Inflammatory macrophage (primary cell): ENCODE results near the gene PPP3CA.

Experiments used
- DNase-seq, 2 donors: peaks; one replicate each; pipeline ENCODE4 v3.0.0-alpha.2; 2020 to 2022
- total RNA-seq, 18 experiments: gene quantifications; one replicate each; lab custom pipeline; 2026; ENCODE audit warnings: mixed read lengths in 6 of 18, inconsistent platforms in 2 of 18; lab: John Stamatoyannopoulos, UW

PPP3CA gene
- total RNA-seq = 25.2 to 93.0 (median 56.0) reads per million in 18 experiments

DNA sequence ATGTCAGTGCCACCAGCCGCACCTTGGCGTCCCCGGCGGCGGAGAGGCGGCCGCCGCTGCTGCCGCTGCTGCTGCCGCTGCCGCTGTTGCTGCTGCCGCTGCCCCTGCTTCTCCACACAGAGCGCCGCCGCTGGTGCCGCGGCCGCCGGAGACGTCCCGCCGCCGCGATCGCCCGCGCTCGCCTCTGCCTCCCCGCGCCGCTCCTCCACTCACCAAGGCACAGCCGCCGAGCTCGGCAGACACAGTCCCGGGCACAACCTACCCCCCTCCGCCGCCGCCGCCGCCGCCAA lies at the start of gene PPP3CA:
Gene PPP3CA, minus strand, starts transcription at position 260 of the 290 bp plus-strand sequence.
- DNase-seq = peak in 1 of 2 donors; percentile 75

DNA sequence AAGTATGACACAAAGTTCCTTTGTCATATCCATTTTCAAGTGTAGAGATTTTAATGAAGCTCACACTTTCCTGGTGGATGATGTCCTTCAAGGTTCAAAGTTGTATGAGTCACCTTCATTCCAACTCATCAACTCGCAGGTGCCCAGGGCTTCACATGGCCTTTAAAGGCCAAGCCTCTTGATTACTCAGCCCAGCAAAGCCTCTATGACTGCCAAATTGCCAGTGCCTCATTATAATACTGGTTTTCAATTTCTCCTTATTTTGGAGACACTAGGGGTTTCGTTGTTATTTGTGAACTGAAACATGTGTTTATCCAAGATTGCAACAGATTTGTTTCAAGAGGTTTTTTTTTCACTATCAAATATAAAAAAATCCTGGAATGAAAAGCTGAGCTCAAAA lies 45.9 kb upstream of the PPP3CA start:
- no peak for DNase-seq

DNA sequence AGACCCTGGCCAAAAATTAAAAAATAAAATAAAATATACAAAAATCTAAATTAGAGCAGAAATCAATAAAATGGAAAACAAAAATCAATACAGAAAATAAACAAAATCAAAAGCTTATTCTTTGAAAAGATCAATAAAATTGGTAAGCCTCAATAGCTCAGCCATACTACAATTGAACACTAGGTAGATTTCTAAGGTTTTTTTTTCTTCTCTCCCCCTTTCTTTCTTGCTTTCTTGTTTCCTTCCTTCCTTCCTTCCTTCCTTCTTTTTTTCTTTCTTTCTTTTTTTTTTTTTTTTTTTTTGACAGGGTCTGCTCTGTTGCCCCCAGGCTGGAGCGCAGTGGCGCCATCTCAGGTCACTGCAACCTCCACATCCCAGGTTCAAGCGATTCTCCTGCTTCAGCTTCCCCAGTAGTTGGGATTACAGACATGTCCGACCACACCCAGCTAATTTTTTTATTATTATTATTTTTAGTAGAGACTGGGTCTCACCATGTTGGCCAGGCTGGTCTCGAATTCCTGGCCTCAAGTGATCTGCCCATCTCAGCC lies 23.4 kb upstream of the PPP3CA start:
- DNase-seq = no peak

- no peak for DNase-seq
Measured at GRCh38 chr4:101367201-101367600, 19.9 kb upstream of the PPP3CA start.

- DNase-seq = no peak
Measured at GRCh38 chr4:101366331-101366730, 19.0 kb upstream of the PPP3CA start.

- DNase-seq = no peak
Measured at GRCh38 chr4:101357751-101358150, 10.4 kb upstream of the PPP3CA start.

DNA sequence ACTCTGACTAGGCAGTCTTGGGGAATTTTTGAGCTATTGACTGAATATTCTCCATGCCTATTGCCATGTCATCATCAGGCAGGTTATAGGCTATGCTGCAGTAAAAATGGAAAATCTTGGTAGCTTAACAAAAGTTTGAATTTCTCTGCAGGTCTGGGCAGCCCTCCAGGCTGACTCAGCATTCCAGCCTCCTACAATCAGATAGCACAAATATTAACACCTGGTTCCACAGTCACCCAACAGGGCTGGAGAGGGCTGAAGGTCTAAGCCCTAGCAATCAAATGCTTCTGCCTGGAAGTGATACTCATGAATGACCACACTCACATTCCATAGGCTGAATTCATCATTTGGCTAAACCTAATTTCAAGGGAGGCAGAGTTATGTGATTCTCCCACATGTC lies 9.6 kb upstream of the PPP3CA start:
- no peak for DNase-seq

GRCh38 chr4:101355767-101356702 lies 8.7 kb upstream of the PPP3CA start:
- no peak for DNase-seq

DNA sequence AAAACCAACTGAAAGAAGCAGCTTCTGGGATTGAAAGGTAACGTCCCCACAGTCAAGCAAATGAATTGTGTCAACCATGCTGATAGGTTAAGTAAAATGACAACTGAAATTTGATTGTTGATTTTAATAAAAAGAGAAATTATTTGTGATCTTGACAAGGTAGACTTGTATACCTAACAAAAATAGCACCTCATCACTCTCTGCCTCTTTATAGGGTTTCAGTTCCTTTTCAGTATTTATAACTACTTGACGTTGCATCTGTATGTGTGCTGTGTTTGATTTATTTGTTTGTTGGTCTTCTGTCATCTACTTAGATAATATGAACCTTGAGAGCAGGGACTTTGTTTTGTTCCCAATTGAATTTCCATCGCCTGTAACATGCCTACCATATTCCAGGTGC lies 7.9 kb upstream of the PPP3CA start:
- no peak for DNase-seq

DNA sequence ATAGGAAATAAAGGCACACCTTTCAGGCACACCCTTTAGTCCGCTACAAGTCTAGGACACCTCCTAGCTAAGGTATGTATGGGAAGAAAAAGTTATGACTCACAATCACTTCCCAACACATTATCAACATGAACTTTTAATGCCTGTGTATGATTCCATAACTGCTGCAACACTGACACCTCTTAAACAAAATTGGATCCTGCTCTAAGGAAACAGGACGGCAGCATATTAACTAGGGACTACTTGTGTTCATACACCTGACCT lies 2.4 kb upstream of the PPP3CA start:
- DNase-seq = no peak

- DNase-seq = peak in 1 of 2 donors; percentile 6
Measured at GRCh38 chr4:101348995-101349800, 1.9 kb upstream of the PPP3CA start.

DNA sequence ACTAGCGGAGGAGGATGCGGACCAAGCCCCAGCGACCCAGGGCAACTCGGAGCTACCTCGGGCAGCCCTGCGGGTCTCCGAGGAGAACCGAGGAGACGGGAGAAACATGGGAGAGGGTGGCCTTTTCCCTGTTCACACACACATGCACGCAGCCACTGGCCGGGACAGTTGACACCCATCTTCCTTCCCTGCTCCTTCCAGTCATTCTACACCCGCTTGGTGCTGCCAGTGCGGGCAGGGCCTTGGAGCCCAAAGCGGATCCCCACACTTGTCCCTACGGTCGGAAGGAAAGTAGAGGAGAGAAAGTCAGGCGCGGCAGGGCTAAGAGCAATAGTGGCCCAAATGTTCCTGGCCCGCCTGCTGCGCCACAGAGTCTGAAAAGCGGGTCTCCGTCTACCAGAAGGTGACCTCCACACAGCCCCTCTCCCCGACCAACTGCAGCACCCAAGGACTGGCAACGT lies 1.1 kb upstream of the PPP3CA start:
- peak in 1 of 2 donors; percentile 10 for DNase-seq

DNA sequence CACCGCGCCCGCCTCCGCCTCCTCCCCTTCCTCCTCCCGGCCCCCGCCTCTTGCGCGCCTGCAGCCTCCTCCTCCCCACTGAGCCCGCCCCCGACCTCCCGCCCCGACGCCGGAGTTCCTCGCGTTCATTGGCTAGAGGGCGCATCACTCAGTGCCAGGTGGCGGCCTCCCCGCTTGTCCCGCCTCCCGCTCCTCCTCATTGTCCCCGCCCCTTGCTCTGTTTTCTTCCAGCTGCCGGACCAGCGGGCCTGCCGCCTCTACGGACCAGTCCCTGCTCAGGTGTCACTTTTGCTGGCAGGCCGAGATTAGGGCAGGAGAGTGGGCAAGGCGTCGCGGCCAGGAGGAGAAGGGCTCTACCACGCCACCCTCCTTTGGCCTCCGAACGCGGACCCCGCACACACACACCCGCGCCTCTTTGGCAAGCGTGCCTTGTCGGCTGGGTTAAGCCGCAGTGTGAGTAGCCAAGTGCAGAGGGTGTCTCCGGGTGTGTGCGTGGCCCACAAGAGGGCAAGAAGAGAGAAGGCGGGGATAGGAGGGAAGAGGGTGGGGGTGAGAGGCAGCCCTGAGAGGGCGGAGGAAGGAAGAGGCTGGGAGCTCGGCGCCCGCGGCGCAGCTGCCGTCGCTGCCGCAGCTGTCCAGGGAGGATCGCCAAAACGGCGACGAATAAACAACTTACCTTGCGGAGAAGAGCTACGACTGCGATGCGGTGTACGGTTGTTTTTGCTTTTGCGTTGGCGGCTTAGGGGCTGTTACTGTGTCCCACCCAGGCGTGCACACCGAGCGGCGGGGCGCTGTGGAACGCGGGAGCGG lies 436 bp upstream of the PPP3CA start:
- DNase-seq = peak; percentile 95 to 97

GRCh38 chr4:101346351-101347266 lies 717 bp downstream of the PPP3CA start:
- peak; percentile 54 to 62 for DNase-seq

- peak in 1 of 2 donors; percentile 29 for DNase-seq
Measured at GRCh38 chr4:101345596-101346350, 1.6 kb downstream of the PPP3CA start.

DNA sequence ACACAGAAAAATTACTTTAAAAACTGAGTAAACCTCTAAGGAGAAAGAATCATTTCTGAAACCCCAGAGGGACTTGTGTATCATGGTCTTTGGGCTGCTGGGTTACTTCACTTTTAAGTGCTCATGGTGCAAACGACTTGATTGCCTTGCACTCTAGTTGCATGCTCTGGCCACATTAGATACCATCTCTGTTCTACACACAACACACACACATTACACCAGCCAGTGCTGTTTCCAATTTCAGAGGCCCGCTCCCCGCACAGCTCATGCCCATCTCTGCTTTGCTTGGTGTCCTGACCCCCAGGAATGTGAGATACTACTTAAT lies 2.1 kb downstream of the PPP3CA start:
- peak; percentile 13 to 14 for DNase-seq

DNA sequence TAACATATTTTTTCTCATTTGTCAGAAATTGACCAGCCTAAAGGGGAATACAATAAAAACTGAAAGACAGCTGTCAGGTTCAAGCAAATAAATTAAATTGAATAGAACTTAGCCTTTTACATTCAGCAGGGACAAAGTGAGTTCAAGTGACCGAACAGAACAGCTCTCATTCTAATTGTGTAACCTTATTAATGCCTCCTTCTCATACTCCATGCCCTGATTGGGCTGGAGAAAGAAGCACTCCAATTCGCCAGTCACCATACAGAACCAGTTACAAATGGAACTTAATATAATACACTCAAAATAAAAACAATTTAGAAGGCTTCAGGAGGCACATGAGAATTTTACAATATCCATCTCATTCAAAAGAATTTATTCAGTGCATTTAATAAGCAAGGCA lies 8.0 kb downstream of the PPP3CA start:
- DNase-seq = no peak

- no peak for DNase-seq
Measured at GRCh38 chr4:101337688-101338087, 9.6 kb downstream of the PPP3CA start.

- DNase-seq = no peak
Measured at GRCh38 chr4:101334963-101335572, 12.3 kb downstream of the PPP3CA start.

GRCh38 chr4:101332424-101332823 lies 14.9 kb downstream of the PPP3CA start:
- DNase-seq = no peak
